Tibial nerve (tissue), 4 donors: ENCODE data around the gene TFDP2.

Experiments used
- EP300 ChIP-seq, 2 donors: sonication (generic); formaldehyde crosslinking; IDR thresholded peaks; one replicate each; pipeline ENCODE4 v1.6.1; 2017; ENCODE audit warnings: antibody characterized with exemption in 2 of 2, mild to moderate bottlenecking in 1 of 2
- POLR2A ChIP-seq, 2 donors: fragments of 450-650 bp; IDR thresholded peaks; one replicate each; pipeline ENCODE4 v1.6.1; 2017; ENCODE audit warnings: antibody characterized with exemption in 2 of 2, mild to moderate bottlenecking in 2 of 2, moderate library complexity in 2 of 2
- TF ChIP-seq, protein P1 (sequence below), 5 experiments: fragments of 200-600 bp in 3 of 5; fragments of 450-650 bp in 2 of 5; sonication (generic) in 3 of 5; IDR thresholded peaks; one replicate each; pipeline ENCODE4 v1.5.1; 2016 to 2019; ENCODE audit warnings: antibody characterized with exemption in 5 of 5, mild to moderate bottlenecking in 3 of 5, moderate library complexity in 2 of 5

DNA sequence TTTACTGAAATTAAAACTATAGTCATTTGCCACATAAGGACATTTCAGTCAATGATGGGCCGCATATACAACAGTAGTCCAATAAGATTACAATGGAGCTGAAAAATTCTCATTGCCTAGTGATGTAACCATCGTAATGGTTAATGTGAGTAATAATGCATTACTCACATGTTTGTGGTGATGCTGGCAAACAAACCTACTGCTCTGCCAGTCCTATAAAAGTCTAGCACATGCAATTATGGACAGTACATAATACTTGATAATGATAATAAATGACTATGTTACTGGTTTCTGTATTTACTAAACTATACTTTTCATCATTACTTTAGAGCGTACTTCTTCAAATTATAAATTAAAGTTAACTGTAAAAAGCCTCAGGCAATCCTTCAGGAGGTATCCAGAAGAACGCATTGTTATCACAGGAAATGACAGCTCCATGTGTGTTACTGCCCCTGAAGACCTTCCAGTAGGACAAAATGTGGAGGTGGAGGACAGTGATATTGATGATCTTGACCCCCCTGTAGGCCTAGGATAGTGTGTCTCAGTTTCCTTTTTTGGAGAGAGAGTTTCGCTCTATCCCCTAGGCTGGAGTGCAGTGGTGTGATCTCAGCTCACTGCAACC is 170.2 kb downstream of the TFDP2 start:
- TF ChIP-seq, protein P1, sequence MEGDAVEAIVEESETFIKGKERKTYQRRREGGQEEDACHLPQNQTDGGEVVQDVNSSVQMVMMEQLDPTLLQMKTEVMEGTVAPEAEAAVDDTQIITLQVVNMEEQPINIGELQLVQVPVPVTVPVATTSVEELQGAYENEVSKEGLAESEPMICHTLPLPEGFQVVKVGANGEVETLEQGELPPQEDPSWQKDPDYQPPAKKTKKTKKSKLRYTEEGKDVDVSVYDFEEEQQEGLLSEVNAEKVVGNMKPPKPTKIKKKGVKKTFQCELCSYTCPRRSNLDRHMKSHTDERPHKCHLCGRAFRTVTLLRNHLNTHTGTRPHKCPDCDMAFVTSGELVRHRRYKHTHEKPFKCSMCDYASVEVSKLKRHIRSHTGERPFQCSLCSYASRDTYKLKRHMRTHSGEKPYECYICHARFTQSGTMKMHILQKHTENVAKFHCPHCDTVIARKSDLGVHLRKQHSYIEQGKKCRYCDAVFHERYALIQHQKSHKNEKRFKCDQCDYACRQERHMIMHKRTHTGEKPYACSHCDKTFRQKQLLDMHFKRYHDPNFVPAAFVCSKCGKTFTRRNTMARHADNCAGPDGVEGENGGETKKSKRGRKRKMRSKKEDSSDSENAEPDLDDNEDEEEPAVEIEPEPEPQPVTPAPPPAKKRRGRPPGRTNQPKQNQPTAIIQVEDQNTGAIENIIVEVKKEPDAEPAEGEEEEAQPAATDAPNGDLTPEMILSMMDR (IDR thresholded peaks at IDR 0.05), result no peak
- TF ChIP-seq EP300 (IDR thresholded peaks at IDR 0.05) (no peak), POLR2A (IDR thresholded peaks at IDR 0.05) (no peak)
